HG03432 (cell line): ENCODE measurements around the gene MICAL3.
A peak's percentile ranks its signal among the peaks of the same experiment; 100 is the strongest.

Source experiments
- ATAC-seq: cut with Tn5 transposase; IDR thresholded peaks from one replicate; pipeline ENCODE4 v1.9.1; 2021; ENCODE audit warnings: mild to moderate bottlenecking, moderate library complexity; ENCODE audit not compliant: unreplicated experiment

The MICAL3 gene

DNA sequence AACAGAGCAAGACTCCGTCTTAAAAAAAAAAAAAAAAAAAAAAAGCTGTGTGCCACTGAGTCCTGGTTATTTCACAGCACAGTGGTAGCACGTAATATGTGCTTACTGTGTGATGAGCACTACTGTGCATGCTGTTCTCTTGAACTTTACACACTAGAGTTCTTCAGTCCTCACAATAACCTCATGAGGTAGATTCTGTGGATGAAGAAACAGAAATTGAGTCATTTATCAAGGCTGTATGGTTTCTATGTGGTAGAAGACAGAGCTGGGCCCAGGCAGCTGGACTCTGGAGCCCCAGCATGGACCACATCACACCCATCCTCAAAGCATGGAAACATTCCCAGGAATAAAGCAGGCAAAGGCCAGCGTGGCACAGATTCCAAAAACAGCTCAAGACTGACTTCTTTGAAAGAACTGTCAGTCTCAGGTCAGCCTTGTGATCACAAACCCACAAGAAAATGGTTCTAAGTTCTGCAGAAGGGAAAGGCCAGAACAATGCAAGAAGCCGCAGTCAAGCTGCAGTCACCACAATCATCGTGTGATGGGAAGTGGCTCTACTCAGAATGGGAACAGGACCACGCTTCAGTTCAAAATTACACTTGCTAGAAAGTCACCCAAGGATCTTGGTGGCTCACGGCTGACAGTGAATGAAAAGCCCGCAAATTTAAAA is 49.5 kb downstream of the MICAL3 start:
- ATAC-seq: no peak

DNA sequence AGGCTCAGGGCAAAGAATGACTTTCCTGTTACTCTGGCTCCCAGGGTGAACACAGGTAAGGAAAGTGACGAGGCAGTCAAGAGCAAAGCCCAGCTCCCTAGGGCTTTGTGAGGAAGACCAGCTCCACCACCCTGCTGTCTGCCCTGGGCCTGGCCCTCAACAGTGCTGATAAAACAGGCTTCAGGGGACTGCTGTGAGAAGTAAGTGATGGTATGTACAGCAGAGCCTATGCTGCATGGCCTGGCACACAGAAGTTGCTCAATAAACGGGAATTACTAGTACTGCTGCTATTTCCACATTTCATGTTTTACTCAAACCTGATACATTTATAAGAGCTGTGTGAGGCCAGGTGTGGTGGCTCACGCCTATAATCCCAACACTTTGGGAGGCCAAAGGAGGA is 50.3 kb downstream of the MICAL3 start:
- no peak for ATAC-seq

GRCh38 chr22:17973217-17973616 is 51.1 kb downstream of the MICAL3 start:
- ATAC-seq: no peak

- no peak for ATAC-seq
These were observed 51.8 kb downstream of the MICAL3 start for GRCh38 chr22:17972385-17973191.

- ATAC-seq: no peak
These were observed 52.6 kb downstream of the MICAL3 start for GRCh38 chr22:17971711-17972110.

DNA sequence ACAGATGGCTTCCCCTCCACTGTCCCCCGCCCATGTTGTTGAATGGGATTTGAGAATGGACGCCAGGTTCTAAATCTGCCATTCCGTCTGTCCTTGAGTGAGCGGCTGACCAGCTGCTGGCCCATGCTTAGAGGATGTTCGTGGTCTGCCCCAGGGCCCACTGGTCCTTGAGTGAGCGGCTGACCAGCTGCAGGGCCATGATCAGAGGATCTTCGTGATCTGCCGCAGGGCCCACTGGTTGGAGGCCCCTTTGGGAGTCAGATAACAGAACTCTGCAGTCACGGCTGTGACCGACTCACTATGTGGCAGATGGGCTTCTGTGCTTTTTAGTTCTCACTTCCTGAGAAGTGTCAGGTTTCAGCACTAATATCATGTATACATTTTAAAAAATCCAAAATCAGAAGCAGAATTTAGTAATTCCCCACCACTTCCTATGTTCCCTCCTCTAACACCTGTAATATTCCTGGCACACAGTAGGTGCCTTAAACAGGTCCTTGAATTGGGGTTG is 54.1 kb downstream of the MICAL3 start:
- no peak for ATAC-seq

- no peak for ATAC-seq
These were observed 54.7 kb downstream of the MICAL3 start for GRCh38 chr22:17969701-17970113.

DNA sequence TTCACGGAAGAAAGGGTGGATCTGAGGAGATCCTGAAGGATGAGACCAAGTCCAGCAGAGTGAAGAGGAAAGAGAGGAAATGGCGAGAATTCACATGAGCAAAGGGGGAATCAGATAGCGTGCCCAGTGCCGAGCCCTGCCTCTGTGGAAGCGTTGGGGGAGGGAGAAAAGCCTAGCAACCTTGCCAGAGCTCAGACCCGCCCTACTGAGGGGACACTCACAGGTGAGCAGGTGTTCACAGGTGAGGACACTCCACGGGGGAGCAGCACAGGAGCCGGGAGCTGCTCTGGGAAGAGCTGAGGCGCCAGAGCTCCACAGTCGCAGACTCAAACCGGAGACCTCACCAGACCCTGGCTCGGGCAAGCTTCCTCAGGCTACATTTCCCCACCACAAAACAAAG is 56.2 kb downstream of the MICAL3 start:
- no peak for ATAC-seq

GRCh38 chr22:17966403-17966717 is 58.0 kb downstream of the MICAL3 start:
- no peak for ATAC-seq

- no peak for ATAC-seq
These were observed 58.6 kb downstream of the MICAL3 start for GRCh38 chr22:17965538-17966402.

DNA sequence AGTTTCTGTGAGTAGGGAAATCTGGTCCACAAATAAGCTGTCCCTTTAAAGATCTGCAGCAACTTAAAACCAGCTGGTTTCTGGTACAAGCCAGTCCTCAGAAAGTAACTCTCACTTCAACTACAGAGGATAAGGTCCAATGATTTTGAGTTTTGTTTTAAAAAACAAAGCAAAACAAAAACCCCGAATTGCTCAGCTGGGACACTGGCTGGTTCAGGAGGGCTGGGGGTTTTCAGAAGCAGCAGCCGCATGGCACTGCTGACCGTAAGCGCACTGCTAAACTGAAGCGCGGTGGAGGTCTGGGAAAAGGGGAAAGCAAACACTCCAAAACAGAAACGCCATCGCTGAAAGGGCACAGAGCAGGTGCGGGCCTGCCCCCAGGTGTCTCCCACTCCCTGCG is 59.7 kb downstream of the MICAL3 start:
- ATAC-seq: peak; percentile 81

GRCh38 chr22:17964156-17964555 is 60.2 kb downstream of the MICAL3 start:
- ATAC-seq: peak; percentile 35

DNA sequence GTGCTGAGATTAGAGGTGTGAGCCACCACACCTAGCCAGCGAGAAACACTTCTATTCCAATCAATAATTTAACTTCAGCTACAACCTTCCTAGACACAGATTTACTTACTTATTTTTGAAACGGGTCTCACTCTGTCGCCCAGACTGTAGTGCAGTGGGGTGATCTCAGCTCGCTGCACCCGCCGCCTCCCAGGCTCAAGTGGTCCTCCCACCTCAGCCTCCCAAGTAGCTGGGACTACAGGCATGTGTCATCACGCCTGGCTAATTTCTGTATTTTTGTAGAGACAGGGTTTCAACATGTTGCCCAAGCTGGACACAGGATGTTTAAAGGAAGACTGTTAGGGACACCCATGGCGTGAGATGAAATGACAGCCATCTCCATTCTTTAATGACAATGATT is 61.3 kb downstream of the MICAL3 start:
- ATAC-seq: no peak

DNA sequence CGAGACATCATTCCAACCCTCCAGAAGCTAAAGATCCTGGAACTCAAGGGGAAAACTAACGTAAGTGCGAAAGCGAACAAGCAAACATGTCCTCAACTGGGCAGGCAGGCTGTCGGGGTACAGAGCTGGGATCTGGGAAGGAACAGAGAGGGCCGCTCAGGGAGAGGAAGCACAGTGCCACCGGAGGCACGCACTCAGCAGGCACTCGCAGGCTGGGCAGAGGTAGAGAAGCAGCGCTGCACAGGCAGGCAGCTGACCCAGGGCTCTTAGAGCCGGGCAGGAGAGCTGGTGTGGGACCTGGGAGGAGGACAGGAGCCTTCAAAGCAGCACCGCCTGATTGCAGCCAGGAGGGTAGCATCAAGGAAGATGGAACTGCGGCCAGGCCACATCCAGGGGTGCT is 62.2 kb downstream of the MICAL3 start:
- no peak for ATAC-seq

- no peak for ATAC-seq
These were observed 63.0 kb downstream of the MICAL3 start for GRCh38 chr22:17961446-17961729.

- ATAC-seq: no peak
These were observed 63.5 kb downstream of the MICAL3 start for GRCh38 chr22:17960695-17961445.

- ATAC-seq: no peak
These were observed 64.3 kb downstream of the MICAL3 start for GRCh38 chr22:17960011-17960410.

DNA sequence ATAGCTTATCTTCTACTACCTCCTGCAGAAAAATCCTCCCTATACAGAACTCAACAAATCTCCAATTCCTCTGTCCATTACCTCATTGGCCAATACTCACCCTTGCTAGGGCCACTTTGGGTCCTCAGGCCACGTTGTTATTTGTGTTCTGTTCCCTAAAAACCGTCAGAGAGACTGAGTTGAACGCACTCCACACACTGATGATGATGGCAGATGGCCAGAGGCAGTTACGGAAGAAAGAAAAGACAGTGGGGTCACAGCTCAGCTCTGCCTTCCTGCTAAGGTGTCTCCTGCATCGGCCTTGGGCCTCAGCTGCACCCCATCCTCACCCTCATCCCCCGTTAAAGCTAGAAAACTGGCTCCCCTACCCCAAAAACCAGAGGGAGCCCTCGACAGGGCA is 66.2 kb downstream of the MICAL3 start:
- ATAC-seq: no peak

GRCh38 chr22:17957693-17958092 is 66.7 kb downstream of the MICAL3 start:
- ATAC-seq: no peak

DNA sequence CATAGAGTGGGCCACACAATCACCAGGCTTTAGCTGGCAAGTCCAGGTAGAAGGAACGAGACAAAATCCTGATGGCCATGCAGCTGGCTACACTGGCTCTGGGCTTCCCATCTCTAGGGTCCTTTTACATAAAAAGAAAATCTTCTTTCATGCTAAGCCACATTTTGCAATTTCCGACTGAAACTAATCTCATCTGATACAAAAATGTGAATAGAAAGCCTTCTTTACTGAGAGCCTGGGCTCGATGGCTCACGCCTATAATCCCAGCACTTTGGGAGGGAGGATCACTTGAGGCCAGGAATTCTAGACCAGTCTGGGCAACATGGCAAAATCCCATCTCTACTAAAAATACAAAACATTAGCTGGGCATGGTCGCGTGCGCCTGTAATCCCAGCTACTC is 67.2 kb downstream of the MICAL3 start:
- ATAC-seq: no peak

DNA sequence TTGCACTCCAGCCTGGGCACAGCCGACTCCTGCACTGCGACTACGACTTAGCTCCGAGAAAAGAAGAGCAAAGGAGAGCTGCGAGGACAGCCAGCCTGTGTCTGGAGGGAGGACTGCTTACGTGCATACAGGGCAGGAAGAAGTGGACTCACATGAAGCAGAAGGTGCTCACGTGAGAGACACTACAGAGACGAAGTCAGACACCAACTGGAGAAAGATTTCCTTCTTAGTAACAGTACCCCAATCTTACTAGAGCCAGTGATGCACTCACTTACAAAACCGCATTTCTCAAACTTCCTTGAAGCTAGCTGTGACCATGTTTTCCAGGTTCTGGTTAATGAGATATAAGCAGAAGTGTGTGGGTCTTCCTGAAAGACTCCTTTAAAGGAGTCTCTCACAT is 67.7 kb downstream of the MICAL3 start:
- ATAC-seq: no peak
